GM10266 (cell line): ENCODE data around the gene TMEM45B.
"Not testable (repeated sequence)": the region's sequence is repeated elsewhere in the genome, so short reads cannot be mapped to it uniquely, and the experiment has no call there.

Experiments used
- DNase-seq: peaks from one replicate; pipeline ENCODE4 v3.0.0; 2012; ENCODE audit errors: extremely low spot score
- CTCF ChIP-seq: IDR thresholded peaks from 2 replicates; pipeline ENCODE4 v1.5.1; 2012; ENCODE audit warnings: mild to moderate bottlenecking, low read depth; ENCODE audit not compliant: control insufficient read depth, insufficient read depth; ENCODE audit errors: missing control alignments

The TMEM45B gene

GRCh38 chr11:129813231-129813791, 2.3 kb upstream of the TMEM45B start:
- peak; percentile 6 for DNase-seq
- no peak for TF ChIP-seq CTCF

- no peak for DNase-seq
- no peak for TF ChIP-seq CTCF
These were observed 1.2 kb upstream of the TMEM45B start for GRCh38 chr11:129814244-129815014.

- no peak for DNase-seq
- TF ChIP-seq CTCF = no peak
These were observed 1.9 kb downstream of the TMEM45B start for GRCh38 chr11:129817534-129818051.

- DNase-seq = not testable (repeated sequence)
These were observed 2.6 kb downstream of the TMEM45B start for GRCh38 chr11:129818236-129818635.

GRCh38 chr11:129819237-129819636, 3.6 kb downstream of the TMEM45B start:
- TF ChIP-seq CTCF = no peak
- DNase-seq = no peak

GRCh38 chr11:129820228-129820627, 4.6 kb downstream of the TMEM45B start:
- not testable (repeated sequence) for DNase-seq

GRCh38 chr11:129823281-129823680, 7.6 kb downstream of the TMEM45B start:
- DNase-seq = not testable (repeated sequence)

GRCh38 chr11:129823799-129824198, 8.2 kb downstream of the TMEM45B start:
- not testable (repeated sequence) for DNase-seq

GRCh38 chr11:129825380-129825779, 9.7 kb downstream of the TMEM45B start:
- no peak for DNase-seq

More at GRCh38 chr11:129825380-129825779, 9.7 kb downstream of the TMEM45B start:
- no peak for TF ChIP-seq CTCF
